ENCODE measurements around the gene ABCB9. TPM values are rescaled to one million over a fixed set of nuclear protein-coding genes. Genes with fewer than 3 reads are reported as not detected.

Gene ABCB9
- total and polyA plus RNA-seq, 2 of the 8 experiments (the other 6 are each of a cell fraction or from before 2014, with no cell fraction given) = 3.8 to 8.0 TPM

DNA sequence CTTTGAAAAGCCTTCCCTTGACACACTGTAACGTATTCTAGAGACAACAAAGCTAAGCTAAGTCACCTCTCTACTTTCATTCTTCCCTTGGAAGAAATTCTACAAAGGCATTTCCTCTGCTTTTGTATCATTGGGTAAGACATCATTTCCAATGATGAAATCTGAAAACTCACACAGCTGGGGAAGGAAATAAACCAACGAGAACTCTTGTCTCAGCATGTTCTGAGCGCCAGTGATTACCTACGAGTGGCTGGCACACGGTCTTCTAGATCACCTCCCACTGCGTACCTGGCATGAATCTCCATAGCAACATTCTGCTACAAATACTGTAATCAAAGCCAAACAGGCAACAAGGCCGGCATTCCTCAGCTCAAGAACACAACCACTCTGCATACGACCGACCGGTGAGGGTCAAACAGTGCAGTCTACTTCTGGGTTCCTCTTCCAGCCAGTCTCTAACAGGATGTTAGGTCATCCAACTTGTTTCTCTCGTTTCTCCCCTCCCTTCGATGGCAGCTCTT is 78.0 kb downstream of the ABCB9 start (continued):
- TF ChIP-seq USF2 (IDR thresholded peaks at IDR 0.05; ENCODE audit: low read length) (no peak), E2F6 (IDR thresholded peaks at IDR 0.05) (no peak), TBP (IDR thresholded peaks at IDR 0.05; ENCODE audit: low read depth, low read length) (no peak), SP1 (IDR thresholded peaks at IDR 0.05; ENCODE audit: low read depth, low read length) (0 out of 2 replicates have a peak, but pooled peaks have one; percentile 45)

Measured in H1 (cell line).